Stimulated activated naive CD8-positive, alpha-beta T cell treated with anti-CD3 and anti-CD28 coated beads, Interleukin-15, amount 100 ng/mL, for 72 hours (primary cell): ENCODE measurements around the gene SLC50A1.
A peak's percentile ranks its signal among the peaks of the same experiment; 100 is the strongest.

ENCODE experiments used
- ATAC-seq: fragments of 150-1000 bp; cut with Tn5 transposase; 2 replicates; pipeline ENCODE4 v1.10.0; 2021; ENCODE audit warnings: mild to moderate bottlenecking, moderate library complexity
- DNase-seq, 2 donors: peaks; one replicate each; pipeline ENCODE4 v3.0.0; 2021 to 2022
- H3K27ac Mint-ChIP-seq, 2 donors: one replicate each; pipeline ENCODE4 v1.8.0; 2022; ENCODE audit warnings: mild to moderate bottlenecking in 2 of 2, mixed read lengths in 2 of 2, moderate library complexity in 2 of 2
- H3K27me3 Mint-ChIP-seq: one replicate; pipeline ENCODE4 v1.8.0; 2022; ENCODE audit warnings: mixed read lengths
- H3K4me1 Mint-ChIP-seq: one replicate; pipeline ENCODE4 v1.8.0; 2022; ENCODE audit warnings: mild to moderate bottlenecking, mixed read lengths
- H3K4me3 Mint-ChIP-seq, 2 donors: one replicate each; pipeline ENCODE4 v1.8.0; 2022; ENCODE audit warnings: mild to moderate bottlenecking in 2 of 2, mixed read lengths in 2 of 2, moderate library complexity in 1 of 2
- H3K9me3 Mint-ChIP-seq, 2 donors: one replicate each; pipeline ENCODE4 v1.8.0; 2022; ENCODE audit warnings: mixed read lengths in 2 of 2

Gene SLC50A1

DNA sequence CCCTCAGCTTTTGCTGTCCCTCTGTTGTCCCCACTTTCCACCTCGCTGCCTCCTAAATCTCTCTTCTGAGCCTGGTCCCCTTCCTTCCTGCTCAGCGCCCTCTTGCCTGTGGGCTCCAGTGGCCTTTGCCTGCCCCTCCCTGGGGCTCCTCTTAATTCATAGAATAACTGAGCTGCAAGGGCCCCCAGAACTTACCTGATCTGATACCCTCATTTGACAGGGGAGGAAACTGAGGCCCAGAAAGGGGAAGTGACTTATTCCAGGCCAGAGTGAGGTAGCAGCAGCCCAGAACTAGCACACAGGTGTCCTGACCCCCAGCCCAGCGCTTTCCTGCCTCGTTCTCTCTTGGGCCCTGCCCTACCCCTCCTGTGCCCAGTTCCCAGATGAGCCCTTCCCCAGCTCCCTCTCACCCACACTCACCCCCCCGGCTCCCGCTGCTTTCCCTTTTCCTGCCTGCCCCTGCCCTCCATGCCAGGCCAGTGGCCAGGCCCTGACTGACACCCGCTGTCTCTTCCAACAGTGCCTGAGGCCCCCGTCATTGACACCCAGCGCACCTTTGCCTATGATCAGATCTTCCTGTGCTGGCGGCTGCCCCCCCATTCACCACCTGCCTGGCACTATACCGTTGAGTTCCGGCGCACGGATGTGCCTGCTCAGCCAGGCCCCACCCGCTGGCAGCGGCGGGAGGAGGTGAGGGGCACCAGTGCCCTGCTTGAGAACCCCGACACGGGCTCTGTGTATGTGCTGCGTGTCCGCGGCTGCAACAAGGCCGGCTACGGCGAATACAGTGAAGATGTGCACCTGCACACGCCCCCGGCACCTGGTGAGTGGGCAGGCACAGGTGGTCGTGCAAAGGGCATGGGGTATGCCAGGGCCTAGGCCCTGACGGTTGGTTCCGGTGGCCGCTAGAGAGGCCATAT, 43.7 kb downstream of the SLC50A1 start:
- no peak overlapping the region for H3K4me3 Mint-ChIP-seq
- ATAC-seq, result no peak

GRCh38 chr1:155181371-155182051, 45.9 kb downstream of the SLC50A1 start:
- ATAC-seq, result no peak
- Mint-ChIP-seq H3K9me3 (no peaks in the 10 kb centered on the region), H3K4me1 (peaks cover 12% of the 10 kb centered on the region), H3K27me3 (no peaks in the 10 kb centered on the region), H3K4me3 (no peak overlapping the region), H3K27ac (no peak overlapping the region)
- DNase-seq, result no peak

More for the DNA sequence above, 43.7 kb downstream of the SLC50A1 start:
- Mint-ChIP-seq H3K27ac (peak overlapping the region in 1 of 2 donors; percentile 21), H3K27me3 (no peaks in the 10 kb centered on the region), H3K4me1 (peaks cover 33% of the 10 kb centered on the region), H3K9me3 (no peaks in the 10 kb centered on the region)
- DNase-seq, result no peak

- no peak overlapping the region for H3K27ac Mint-ChIP-seq
- peaks cover 6% of the 10 kb centered on the region for H3K4me1 Mint-ChIP-seq
Measured at GRCh38 chr1:155182052-155182550, 46.4 kb downstream of the SLC50A1 start.

GRCh38 chr1:155183775-155184221, 48.1 kb downstream of the SLC50A1 start:
- Mint-ChIP-seq H3K27me3 (no peaks in the 10 kb centered on the region), H3K27ac (peak overlapping the region in 1 of 2 donors; percentile 1), H3K4me3 (no peak overlapping the region), H3K9me3 (no peaks in the 10 kb centered on the region), H3K4me1 (peaks cover 6% of the 10 kb centered on the region)
- ATAC-seq (no peak), DNase-seq (no peak)

More at GRCh38 chr1:155182052-155182550, 46.4 kb downstream of the SLC50A1 start:
- H3K27me3 Mint-ChIP-seq, result no peaks in the 10 kb centered on the region
- DNase-seq (no peak), ATAC-seq (no peak)
- H3K9me3 Mint-ChIP-seq, result no peaks in the 10 kb centered on the region
- H3K4me3 Mint-ChIP-seq, result no peak overlapping the region

GRCh38 chr1:155184351-155184811, 48.7 kb downstream of the SLC50A1 start:
- H3K4me3 Mint-ChIP-seq, result no peak overlapping the region
- no peak for DNase-seq
- H3K4me1 Mint-ChIP-seq, result peaks cover 6% of the 10 kb centered on the region
- no peak for ATAC-seq
- H3K27me3 Mint-ChIP-seq, result no peaks in the 10 kb centered on the region
- H3K27ac Mint-ChIP-seq, result no peak overlapping the region
- no peaks in the 10 kb centered on the region for H3K9me3 Mint-ChIP-seq

DNA sequence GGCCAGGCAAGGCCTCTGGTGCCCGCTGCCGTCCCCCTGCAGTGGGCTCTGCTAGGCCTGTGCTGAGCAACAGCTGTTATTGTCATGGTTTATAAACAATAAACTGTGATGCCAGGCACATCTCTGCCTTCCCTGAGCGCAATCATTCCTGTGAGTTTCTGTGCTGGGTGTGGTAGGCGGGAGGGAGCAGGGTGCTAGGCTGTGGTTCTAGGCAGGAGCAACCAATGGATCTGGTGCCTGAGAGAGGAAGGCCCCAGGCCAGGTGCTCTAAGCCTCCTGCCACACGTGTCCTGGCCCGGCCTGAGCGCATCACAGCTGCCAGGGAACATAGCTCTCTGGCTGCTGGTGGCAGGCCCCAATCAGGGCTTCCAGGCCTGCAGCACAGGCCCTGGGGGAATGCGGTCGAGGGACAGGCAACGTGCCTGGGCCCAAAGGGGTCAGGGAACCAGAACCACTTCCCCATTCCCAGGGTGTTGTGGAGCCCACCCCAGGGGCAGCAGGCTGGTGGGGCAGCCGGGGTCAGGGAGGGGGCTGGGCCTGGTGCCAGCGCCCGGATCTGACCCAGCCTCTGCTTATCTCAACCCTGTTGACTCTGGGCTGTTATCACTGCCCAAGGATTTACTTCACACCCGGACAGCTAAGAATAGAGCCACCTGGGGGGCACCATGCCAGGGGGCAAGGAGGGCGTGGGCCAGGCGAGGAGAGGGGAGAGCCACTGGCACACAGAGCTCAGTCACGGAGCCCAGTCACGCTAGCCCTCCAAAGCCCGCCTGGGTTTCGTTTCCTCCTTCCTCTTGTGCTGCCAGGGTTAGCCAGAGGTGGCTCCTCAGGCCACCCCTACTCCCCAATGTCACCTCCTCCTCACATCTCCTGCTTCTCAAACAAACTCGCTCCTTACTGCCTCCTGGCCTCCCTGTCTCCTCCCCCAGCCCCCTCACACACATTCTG, 49.5 kb downstream of the SLC50A1 start:
- DNase-seq (no peak), ATAC-seq (peak; percentile 13)
- Mint-ChIP-seq H3K27me3 (no peaks in the 10 kb centered on the region), H3K4me1 (peaks cover 6% of the 10 kb centered on the region), H3K27ac (no peak overlapping the region), H3K4me3 (no peak overlapping the region), H3K9me3 (no peaks in the 10 kb centered on the region)

- no peak overlapping the region for H3K4me3 Mint-ChIP-seq
Measured at GRCh38 chr1:155185783-155186066, 50.1 kb downstream of the SLC50A1 start.

DNA sequence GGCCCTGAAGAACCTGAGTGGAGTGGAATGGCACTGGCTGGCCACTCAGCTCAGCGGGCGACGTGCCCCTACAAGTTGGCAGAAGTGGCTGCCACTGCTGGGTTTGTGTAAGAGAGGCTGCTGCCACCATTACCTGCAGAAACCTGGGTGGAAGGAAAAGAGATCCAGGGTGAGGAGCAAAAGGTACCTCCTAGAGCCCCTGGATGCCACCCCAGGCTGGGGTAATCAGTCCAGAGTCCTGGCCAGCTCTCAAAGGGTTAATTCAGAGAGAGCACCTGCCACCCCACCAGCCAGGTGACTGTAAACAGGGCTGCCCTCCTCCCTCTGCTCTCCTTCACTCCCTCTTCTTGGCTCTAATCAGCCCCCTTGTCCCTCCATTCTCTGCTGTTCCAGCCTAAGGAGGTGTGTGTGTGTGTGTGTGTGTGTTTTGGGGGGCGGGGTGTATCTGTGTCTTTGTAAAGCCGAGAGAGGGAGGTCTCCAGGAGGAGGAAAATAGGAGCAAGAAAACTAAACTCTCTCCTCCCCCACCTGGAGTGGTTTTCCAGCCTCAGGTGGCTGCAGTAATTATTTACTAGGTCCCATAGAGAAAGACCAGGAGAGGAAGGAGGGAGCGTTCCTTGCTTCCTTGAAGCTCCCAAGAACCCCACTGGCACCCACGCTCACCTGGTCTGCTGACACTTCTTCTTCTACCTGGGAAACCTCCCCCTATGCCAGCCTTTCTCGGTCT, 50.6 kb downstream of the SLC50A1 start:
- no peak overlapping the region for H3K4me3 Mint-ChIP-seq
- peak overlapping the region in 1 of 2 donors; percentile 69 for H3K27ac Mint-ChIP-seq

More at GRCh38 chr1:155185783-155186066, 50.1 kb downstream of the SLC50A1 start:
- no peak for ATAC-seq
- peak overlapping the region in 1 of 2 donors; percentile 69 for H3K27ac Mint-ChIP-seq
- H3K27me3 Mint-ChIP-seq, result no peaks in the 10 kb centered on the region
- H3K4me1 Mint-ChIP-seq, result peaks cover 6% of the 10 kb centered on the region
- no peaks in the 10 kb centered on the region for H3K9me3 Mint-ChIP-seq
- DNase-seq, result no peak

DNA sequence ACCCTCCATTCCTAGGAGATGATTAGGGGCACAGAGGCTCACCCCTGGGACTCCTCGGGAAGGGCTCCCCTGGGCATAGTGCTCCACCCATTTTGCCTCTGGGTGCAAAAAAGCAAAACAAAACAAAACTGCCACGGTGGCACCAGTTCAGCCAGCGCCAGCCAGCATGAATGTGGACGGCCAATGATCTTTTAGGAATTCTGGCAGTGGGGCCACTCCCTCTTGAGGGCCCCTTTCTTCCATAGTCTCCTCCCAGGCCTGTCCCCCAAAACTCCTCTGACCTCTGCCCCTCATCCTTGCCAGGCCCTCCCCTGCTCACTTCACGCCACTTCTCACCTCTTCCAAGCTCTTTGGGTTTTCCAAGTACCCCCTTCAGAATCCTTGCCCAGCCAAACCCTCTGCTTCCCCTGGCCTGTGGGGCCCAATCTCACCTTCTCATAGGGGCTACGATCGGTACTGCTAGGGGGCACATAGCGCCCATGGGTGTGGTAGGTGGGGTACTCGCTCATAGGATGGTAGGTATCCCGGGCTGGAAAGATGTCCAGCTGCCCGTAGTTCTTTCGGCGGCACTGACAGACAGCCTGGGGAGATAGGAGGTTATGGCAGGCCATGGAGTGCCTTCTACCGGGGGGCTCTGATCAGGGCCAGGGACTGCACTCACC, 51.3 kb downstream of the SLC50A1 start:
- Mint-ChIP-seq H3K9me3 (no peaks in the 10 kb centered on the region), H3K27me3 (no peaks in the 10 kb centered on the region), H3K4me1 (peaks cover 7% of the 10 kb centered on the region), H3K27ac (no peak overlapping the region), H3K4me3 (no peak overlapping the region)
- DNase-seq (no peak), ATAC-seq (no peak)

More for the DNA sequence above, 50.6 kb downstream of the SLC50A1 start:
- Mint-ChIP-seq H3K9me3 (no peaks in the 10 kb centered on the region), H3K27me3 (no peaks in the 10 kb centered on the region), H3K4me1 (peaks cover 6% of the 10 kb centered on the region)
- DNase-seq, result no peak
- ATAC-seq, result peak; percentile 10

DNA sequence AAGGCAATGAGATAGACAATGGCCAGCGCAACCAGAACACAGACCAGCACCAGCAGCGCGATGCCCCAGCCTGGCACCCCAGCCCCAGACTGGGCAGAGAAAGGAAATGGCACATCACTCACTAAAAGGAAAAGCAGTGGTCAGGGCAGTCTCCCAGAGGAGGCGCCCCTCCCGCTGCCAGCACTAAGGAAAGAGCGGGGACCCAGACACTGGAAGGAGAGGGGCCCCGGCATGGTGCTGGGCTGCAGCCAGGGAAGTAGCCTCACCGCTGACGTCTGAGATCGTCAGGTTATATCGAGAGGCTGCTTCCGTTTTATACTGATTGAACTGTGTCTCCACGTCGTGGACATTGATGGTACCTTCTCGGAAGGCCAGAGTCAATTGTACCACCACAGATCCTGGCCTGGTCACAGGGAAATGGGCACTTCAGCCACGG, 51.8 kb downstream of the SLC50A1 start:
- Mint-ChIP-seq H3K4me1 (peaks cover 13% of the 10 kb centered on the region), H3K27ac (no peak overlapping the region), H3K27me3 (no peaks in the 10 kb centered on the region), H3K9me3 (no peaks in the 10 kb centered on the region), H3K4me3 (no peak overlapping the region)
- DNase-seq, result no peak
- no peak for ATAC-seq

DNA sequence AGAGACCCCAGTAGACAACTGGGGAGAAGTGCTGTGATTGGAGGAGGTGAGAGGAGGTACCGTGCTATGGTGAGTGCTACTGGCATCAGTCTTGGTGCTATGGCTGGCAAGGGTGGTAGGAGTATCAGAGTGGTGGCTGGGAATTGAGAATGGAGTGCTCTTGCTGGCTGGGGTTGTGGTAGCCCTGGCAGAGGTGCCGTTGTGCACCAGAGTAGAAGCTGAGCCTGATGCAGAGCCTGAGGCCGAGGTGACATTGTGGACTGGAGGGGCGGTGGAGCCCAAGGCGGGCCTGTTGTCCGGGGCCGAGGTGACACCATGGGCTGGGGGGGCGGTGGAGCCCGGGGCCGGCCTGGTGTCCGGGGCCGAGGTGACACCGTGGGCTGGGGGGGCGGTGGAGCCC, 52.6 kb downstream of the SLC50A1 start:
- H3K27me3 Mint-ChIP-seq, result no peaks in the 10 kb centered on the region
- H3K9me3 Mint-ChIP-seq, result no peaks in the 10 kb centered on the region
- peak overlapping the region in 1 of 2 donors; percentile 95 for H3K27ac Mint-ChIP-seq
- no peak for DNase-seq
- H3K4me1 Mint-ChIP-seq, result peaks cover 21% of the 10 kb centered on the region
- no peak for ATAC-seq
- H3K4me3 Mint-ChIP-seq, result no peak overlapping the region
